G401.6 (cell line): Measurements from ENCODE around the gene ME2.
"Not testable (repeated sequence)": the region's sequence is repeated elsewhere in the genome, so short reads cannot be mapped to it uniquely, and the experiment has no call there.

Experiments
- FAIRE-seq: peaks from 2 replicates; lab custom pipeline; 2012; peaks lifted over from hg19 to GRCh38; lab: Jason Lieb, UNC

The ME2 gene

DNA sequence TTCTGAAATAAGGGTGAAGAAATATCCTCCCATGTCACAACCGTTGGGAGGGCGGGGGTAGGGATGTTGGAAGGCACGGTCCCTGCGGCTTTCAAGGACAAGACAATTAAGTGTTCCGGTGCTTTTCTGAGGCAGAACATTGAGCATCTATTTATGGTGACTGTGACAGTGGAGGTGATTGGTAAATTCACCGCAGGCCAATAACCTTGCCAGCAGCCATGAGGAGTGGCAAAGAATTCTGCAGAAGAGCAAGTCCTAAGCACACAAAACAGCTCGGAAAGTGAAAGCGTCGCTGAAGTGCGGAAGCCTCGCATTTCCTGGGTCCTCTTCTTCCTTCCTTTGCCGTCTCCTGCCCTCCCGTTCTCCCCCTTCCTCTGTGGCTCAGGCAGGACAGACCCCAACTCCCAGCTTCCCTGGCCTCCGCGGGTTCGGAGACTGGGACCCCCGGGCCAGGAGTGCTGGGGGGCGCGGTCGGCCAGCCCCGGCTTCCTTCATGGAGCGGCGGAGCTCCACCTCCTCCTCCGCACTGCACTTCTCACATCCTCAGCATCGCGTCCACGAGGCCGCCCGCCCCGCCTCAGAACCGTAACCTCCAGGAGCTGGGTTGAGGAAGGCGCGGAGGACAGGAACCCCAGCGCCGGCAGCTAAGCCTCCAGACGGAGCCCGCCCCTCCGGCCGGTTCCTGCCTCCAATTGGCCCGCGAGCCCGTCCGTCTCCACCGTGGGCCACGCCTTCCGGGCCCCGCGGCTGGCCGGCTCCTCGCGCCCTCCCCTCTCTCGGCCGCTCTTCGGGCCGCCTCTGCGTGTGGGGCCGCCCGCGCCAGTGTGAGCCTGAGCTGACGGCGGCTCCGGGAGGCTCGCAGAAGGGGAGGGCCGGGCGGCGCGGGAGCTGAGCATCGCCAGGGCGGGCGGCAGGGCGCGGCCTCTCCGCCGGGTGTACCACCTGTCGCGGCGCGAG, at the start of gene ME2:
Gene ME2, plus strand, starts transcription at position 774 of the 957 bp plus-strand sequence. CDS start 16,703 bp downstream, outside the sequence.
- FAIRE-seq = peak; percentile 75

- FAIRE-seq = no peak
Observed at GRCh38 chr18:50829644-50830043, 49.3 kb upstream of the ME2 start.

GRCh38 chr18:50830544-50830943, 48.4 kb upstream of the ME2 start:
- FAIRE-seq = no peak

- FAIRE-seq = no peak
Observed at GRCh38 chr18:50832754-50833153, 46.2 kb upstream of the ME2 start.

DNA sequence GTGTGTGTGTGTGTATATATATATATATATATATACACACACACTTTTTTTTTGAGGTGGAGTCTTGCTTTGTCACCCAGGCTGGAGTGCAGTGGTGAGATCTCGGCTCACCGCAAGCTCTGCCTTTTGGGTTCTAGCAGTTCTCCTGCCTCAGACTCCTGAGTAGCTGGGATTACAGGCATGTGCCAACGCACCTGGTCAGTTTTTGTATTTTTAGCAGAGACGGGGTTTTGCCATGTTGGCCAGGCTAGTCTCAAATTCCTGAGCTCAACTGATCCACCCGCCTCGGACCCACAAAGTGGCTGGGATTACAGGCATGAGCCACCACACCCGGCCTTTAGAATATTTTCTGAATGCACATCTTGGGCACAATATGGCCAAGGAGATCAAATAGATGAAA, 45.4 kb upstream of the ME2 start:
- not testable (repeated sequence) for FAIRE-seq

DNA sequence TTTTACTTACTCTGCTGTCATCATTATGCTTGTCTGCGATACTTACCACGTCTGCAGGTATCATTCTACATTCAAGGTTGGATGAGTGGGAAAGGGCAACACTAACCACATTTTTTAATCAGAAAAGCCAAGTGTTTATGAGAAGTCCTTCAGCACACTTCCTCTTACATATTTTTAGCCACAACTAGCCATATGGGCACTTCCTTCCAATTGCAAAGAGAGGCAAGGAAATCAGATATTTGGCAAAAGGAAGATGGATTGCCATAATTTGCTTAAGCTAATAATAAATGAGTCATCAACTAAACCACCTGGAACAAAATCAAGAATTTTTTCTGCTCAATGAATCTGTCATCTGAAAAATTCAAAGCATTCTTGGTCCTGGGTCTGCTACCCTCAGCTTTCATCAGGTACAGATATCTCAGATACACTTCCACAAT, 42.4 kb upstream of the ME2 start:
- FAIRE-seq = no peak

- FAIRE-seq = no peak
Observed at GRCh38 chr18:50839341-50839740, 39.6 kb upstream of the ME2 start.

DNA sequence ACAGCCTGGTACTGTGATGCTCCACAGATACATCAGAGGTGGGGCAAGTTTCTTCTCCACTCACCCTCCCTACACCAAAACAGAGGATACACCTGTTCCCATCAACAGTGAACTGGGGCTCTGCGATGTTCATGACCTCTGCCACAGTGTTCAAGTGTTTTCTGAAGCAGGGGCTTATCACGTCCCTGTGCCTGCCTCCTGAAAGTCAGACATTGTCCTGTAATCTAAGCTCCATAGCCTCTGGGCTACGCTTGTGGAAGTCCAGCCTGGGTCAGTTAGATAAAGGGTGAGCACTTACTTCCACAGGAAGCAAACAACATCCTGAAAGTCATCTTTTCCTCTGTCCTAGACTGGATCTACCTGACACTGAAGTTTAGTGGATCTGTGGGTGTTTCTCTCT, 38.9 kb upstream of the ME2 start:
- FAIRE-seq = no peak

DNA sequence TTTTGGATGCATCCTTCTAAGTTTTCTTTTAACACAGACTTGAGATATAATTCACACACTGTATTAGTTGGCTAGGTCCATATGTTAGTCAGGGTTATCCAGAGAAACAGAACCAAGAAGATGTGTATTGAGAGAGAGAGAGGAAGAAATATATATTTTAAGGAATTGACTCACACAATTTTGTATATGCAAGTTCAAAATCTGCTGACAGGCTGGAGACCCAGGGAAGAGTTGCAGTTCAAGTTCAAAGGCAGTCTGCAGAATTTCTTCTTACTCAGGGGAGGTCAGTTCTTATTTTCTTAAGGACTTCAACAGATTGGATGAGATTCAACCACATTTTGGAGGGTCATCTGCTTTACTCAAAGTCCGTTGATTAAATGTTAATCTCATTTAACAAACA, 36.1 kb upstream of the ME2 start:
- no peak for FAIRE-seq

- no peak for FAIRE-seq
Observed at GRCh38 chr18:50844554-50844953, 34.4 kb upstream of the ME2 start.

DNA sequence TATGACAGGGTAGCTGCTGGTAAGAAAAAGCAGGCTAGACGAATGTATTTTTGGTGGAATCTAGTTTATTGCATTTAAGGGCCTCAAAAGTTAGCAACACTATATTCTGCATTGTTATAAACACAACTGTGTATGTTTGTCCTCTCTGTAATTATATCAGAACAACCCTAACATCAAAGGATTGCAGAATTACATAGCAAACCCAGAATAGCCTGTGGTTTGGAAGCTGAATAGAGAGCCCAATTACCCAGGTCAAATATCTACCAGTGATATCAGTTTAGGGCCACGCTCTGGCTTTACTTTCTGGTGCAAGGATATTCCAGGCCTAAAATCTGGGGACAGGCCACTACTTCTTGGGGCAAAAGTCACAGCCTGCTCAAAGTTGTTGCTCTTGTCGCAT, 34.0 kb upstream of the ME2 start:
- FAIRE-seq = no peak

DNA sequence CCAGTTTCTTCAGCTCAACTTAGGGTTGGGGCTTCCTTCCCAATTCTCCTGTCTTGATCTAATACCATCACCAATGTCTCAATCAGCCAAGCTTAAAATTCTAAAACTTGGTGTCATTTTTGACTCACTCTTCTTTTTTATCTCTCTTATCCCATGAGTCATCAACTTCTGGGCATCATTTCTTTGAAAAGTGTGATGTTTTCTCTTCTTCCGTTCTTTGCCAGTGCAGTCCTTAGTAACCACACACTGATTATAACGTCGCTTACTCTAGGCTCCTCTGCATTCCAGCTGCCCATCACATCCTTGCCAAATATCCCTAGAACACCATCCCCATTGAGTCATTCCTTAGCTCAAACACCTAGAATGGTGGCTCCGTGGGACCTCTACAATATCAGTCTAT, 31.7 kb upstream of the ME2 start:
- no peak for FAIRE-seq

GRCh38 chr18:50848061-50848551, 30.8 kb upstream of the ME2 start:
- FAIRE-seq = no peak

DNA sequence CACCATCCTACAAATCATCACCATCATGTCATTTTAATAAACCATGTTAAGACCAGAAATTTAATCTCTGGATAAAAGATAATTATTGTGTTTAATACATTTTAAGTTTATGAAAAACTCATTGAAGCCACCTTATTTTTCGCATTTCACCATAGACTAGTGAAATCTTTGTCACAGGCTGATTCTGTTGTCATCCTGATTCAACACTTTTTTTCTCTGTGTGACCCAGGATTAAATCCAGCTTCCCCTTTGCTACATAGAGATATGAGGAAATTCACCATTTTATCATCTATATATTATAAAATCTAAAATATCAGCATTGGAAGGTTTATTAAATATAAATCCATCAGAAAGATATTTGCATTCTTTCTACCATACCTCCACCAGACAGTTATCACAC, 29.9 kb upstream of the ME2 start:
- FAIRE-seq = no peak

DNA sequence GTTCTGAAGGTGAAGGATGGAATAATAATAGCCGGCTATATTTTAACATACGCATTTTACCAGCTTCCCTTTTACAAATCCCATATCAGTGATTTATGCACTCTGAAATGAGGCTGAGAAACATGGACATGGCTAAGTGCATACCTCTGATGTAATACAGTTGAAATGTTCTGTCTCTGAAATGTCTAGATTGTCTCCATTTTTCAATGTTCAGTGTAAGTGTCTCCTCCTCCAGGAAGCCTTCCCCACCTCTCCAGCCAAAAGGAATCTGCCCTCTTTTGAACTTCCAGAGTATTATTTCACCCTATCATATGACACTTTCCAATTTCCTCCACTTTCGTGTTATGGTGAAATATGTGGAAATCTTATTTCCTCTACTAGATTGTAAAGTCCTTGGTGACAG, 29.5 kb upstream of the ME2 start:
- no peak for FAIRE-seq

- no peak for FAIRE-seq
Observed at GRCh38 chr18:50850307-50851065, 28.4 kb upstream of the ME2 start.

- no peak for FAIRE-seq
Observed at GRCh38 chr18:50853863-50854271, 25.1 kb upstream of the ME2 start.

- FAIRE-seq = no peak
Observed at GRCh38 chr18:50855976-50856757, 22.8 kb upstream of the ME2 start.

GRCh38 chr18:50857166-50857565, 21.8 kb upstream of the ME2 start:
- FAIRE-seq = not testable (repeated sequence)

DNA sequence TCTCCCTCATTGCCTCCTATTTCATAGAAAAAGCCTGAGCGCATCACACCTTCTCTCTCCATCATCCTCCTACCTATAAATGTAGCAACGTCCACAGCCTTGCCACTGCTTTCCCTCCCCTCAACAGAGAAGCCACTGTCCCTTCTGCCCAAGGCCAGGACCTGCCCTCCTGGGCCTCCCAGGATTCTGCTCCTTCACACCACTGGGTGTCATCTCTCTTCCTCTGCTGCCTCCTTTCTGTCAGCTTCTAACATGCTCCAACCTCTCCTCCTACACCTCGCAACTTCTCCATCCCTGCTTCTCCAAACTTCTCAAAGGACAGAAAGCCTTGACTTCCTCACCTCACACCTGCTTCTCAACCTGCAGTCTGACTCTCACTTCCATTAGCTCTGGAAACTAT, 21.2 kb upstream of the ME2 start:
- no peak for FAIRE-seq

GRCh38 chr18:50859793-50860555, 18.9 kb upstream of the ME2 start:
- FAIRE-seq = no peak

DNA sequence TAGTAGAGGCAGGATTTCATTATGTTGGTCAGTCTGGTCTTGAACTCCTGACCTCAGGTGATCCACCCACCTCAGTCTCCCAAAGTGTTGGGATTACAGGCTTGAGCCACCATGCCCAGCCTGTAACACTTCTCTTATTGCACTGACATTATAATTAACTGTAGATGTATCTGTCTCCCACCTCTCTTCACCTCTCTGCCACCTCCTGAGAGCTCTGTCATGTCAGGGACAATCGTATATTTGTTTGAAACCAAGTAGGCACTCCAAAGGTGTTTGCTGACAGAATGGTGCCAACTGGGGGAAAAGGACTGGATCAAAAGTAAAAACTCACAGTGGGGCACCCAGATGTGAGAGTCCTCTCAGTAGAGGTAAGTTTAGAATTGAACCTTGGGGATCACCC, 17.3 kb upstream of the ME2 start:
- no peak for FAIRE-seq
